NCI-H748 (cell line): ENCODE data around the gene HS1BP3.

ENCODE experiments used
- DNase-seq: peaks from one replicate; lab custom pipeline; 2025; ENCODE audit not compliant: unreplicated experiment; lab: John Stamatoyannopoulos, UW

HS1BP3 gene

GRCh38 chr2:20588918-20589871 lies 61.7 kb downstream of the HS1BP3 start:
- DNase-seq, result no peak

- DNase-seq, result no peak
These were observed 64.9 kb downstream of the HS1BP3 start for GRCh38 chr2:20585710-20586594.

DNA sequence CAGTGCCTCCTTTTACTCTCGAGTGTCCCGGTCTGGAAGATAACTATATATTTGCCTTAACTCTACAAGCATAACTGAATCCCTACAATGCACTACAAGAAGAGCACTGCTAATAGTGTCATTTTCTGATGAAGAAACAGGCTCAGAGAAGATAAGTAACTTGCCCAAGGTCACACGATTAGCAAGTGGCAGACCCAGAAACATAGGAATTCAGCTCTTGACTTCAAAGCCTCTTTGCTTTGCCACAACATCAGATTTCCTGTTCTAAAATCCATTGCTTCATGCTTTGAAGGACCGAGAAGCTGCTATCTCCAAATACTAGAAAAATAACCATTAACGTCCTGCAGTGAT lies 65.6 kb downstream of the HS1BP3 start:
- DNase-seq, result no peak

- DNase-seq, result no peak
These were observed 66.2 kb downstream of the HS1BP3 start for GRCh38 chr2:20584399-20585358.

DNA sequence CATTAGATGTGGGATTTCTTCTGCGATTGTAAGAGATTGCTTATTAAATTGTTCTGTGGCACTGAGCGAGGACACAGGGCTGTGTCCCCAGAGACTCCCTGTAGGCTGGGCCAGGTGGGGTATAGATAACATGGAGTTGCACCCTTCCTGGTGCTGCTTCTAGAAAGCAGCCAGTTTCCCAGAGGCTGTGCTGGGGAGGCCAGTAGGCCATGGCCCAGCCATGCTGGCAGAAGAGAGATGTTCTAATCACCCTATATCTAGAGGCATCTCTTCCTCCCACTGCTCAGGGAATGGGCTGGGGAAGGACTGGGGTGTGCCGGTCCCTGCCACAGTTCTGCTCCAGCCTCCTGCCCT lies 66.9 kb downstream of the HS1BP3 start:
- no peak for DNase-seq

- DNase-seq, result no peak
These were observed 67.4 kb downstream of the HS1BP3 start for GRCh38 chr2:20583425-20583881.

DNA sequence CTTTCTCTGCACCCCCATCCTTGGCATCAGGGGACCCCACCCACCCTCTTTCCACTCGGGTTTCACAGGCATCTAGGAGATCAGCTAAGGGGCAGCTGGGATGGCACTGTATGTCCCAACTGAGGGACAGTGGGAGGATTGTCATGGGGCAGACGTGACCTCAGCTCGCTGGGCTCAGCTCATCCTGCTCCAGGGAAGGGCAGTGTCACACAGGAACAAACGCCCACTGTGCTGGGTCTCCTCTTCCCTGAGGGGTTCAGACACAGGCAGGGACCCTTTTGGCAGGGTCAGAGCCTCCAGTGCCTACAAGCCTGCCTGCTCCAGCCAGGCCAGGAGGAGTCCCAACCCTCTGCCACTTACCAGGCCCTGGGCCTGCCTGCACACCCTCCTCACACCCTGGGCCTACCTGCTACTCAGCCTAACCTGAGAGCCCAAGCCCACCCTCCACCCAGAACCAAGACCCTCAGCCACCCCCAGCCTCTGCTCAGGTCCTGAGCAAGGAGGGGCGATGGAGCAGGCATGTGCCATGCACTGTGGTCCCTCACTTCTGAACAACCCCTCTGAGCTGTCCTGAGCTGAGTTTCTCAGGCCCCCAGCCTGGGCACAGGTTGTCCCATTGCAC lies 68.2 kb downstream of the HS1BP3 start:
- no peak for DNase-seq

DNA sequence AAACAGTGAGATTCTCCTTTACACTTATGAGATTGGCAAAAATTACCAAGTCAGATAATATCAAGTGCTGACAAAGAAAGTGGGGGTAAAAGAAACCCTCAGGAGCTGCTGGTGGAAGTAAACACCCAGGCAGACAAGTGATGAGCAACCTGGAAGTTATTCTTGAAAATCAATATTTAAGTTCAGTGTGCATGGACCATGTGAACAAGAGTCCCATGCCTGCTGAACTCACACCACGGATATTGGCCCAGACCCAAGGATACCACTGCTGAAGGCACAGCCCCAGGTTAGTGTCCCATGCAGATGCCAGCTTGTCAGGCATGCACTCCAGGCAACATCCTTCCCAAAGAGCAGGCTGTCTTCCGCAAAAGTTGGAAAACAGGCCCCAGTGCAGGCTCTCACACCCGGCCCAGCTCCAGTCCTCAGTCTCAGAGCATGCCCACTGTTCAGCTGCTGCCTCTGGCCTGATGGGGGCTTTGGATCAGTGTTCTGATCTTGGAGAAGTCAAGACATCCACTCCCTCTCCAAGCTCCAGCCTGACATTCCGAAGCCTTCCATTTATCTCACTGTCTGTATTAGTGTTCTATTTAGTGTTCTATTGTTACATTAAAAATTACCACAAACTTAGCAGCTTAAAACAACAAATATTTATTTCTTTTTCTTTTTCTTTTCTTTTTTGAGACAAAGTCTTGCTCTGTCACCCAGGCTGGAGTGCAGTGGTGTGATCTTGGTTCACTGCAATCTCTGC lies 70.0 kb downstream of the HS1BP3 start:
- DNase-seq, result no peak

DNA sequence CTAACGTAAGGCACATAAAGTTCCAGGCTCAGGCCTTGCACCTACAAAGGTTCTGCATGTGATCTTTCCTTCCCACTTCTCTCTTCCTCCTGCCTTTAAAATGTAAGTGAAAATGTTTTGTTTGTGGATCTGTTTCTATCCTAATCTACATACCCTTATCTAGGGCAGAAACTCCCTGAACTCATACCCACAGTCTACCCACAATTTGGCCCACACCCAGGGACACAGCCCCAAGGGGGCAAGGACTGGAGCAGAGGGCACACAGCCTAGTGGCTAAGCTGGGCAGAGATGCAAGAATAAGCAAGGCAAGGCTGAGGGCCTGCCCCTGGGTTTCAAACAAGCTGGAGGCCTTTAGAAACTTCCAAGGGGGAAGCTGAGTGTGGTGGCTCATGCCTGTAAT lies 71.0 kb downstream of the HS1BP3 start:
- no peak for DNase-seq

- no peak for DNase-seq
These were observed 71.7 kb downstream of the HS1BP3 start for GRCh38 chr2:20578895-20579825.

DNA sequence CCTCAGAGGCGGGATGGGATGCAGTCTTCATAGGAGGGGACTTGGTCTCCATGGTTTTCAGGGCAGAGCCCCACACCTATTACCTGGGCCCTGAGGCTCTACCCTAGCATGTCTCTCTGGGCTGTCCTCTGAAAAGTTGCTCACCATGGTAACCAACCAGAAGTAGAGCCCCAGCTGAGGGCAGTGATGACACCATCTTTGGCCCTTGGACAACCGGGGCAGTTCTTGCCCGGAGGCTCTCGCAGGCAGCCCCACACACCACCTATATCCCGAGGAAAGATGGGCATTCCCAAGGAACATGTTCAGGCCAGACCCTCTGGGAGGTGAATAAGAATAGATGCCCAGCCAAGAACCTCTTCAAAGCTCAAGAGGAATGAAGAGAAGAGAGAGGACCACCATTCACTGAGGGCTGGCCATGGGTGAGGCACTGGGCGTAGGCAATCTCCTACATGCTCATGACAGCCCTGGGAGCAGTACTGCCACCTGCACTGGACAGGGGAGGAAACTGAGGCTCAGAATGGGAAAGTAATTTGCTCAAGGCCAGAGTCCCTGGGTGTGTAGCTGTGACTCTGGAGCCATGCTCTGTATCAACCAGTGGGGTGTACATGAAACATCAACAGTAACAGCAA lies 72.5 kb downstream of the HS1BP3 start:
- no peak for DNase-seq

GRCh38 chr2:20577495-20578235 lies 73.2 kb downstream of the HS1BP3 start:
- no peak for DNase-seq

GRCh38 chr2:20576598-20577115 lies 74.2 kb downstream of the HS1BP3 start:
- no peak for DNase-seq

- no peak for DNase-seq
These were observed 74.8 kb downstream of the HS1BP3 start for GRCh38 chr2:20575935-20576597.

DNA sequence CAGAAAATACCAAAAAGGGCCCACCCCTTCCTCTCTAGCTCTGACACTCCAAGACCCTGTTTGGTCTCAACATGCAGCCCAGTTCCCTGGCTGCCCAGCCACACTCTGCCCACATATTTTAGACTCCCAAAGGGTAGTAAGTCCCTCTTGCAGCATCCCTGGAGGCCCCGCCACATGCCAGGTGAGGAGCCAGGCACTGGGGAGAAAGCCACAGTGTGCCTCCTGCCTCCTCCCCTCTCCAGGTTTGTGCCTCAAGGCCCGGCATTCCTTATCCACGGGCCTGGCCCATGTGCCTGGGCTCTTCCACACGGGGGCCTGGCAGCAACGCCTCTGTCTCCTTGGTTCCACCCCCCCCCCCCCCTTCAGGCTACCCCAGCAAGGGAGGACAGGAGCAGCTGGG lies 75.5 kb downstream of the HS1BP3 start:
- DNase-seq, result no peak

DNA sequence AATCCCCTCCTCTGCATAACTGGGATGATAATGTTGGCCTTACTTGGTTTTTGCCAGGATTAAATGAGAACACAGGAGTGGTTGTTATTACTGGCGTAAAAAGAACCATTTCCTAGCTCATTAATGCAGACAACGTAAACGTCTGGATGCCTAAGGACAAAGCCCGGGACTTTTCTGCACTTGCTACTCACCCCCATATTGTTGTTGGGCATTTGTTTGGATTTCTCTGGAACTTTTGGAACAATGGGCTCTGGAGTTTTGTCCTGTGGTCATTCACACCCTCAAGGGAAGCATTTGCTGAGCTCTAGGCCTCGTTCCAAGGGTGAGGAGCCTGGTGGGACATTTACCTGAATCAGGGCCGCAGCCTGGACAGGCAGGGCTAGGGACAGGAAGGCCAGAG lies 76.0 kb downstream of the HS1BP3 start:
- DNase-seq, result no peak
